Measurements from ENCODE around the gene PSMG4. TPM values are rescaled to one million over a fixed set of nuclear protein-coding genes. Genes with fewer than 3 reads are reported as not detected.

Gene PSMG4
- total and polyA plus RNA-seq, 2 of the 8 experiments (the other 6 are each of a cell fraction or from before 2014, with no cell fraction given), result 40.6 to 113 TPM

GRCh38 chr6:3233321-3233720 lies 25.4 kb upstream of the PSMG4 start (continued):
- TF ChIP-seq, protein P1, sequence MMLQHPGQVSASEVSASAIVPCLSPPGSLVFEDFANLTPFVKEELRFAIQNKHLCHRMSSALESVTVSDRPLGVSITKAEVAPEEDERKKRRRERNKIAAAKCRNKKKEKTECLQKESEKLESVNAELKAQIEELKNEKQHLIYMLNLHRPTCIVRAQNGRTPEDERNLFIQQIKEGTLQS (IDR thresholded peaks at IDR 0.05; ENCODE audit: insufficient read depth, low read depth, low read length), result no peak
- TF ChIP-seq BCL11A (IDR thresholded peaks at IDR 0.05; ENCODE audit: low read depth in 2 of 2, low read length in 2 of 2) (no peak), KDM1A (IDR thresholded peaks at IDR 0.05; ENCODE audit: borderline replicate concordance, low read length) (no peak), NANOG (IDR thresholded peaks at IDR 0.05; ENCODE audit: insufficient read depth, low read depth, low read length, poor library complexity, severe bottlenecking) (no peak)

Data from H1 (cell line).